AG04450 (cell line): ENCODE results near the gene NPAT. TPM values are rescaled to one million over a fixed set of nuclear protein-coding genes. Genes with fewer than 3 reads are reported as not detected.
"Not testable (repeated sequence)": the region's sequence is repeated elsewhere in the genome, so short reads cannot be mapped to it uniquely, and the experiment has no call there.

Source experiments
- CTCF ChIA-PET: fragments of 300-600, 350-600 bp; formaldehyde crosslinking; extraction: SDS; loops from one replicate; lab custom pipeline; 2022; ENCODE audit warnings: antibody characterized with exemption, inconsistent platforms; lab: Charles Lee
- POLR2A ChIA-PET: fragments of 350-600 bp; formaldehyde crosslinking; extraction: SDS; loops from one replicate; lab custom pipeline; 2021; ENCODE audit warnings: antibody characterized with exemption, inconsistent platforms; lab: Yijun Ruan, JAX
- DNase-seq: peaks from one replicate; pipeline ENCODE4 v3.0.0-alpha.2; 2011; ENCODE audit warnings: low read depth, low spot score
- H3K27ac ChIP-seq: one replicate; pipeline ENCODE4 v1.5.1; 2012; ENCODE audit warnings: low read depth, low read length, control low read depth
- H3K27me3 ChIP-seq: one replicate; pipeline ENCODE4 v1.6.0; 2012; ENCODE audit warnings: low read length; ENCODE audit not compliant: control insufficient read depth, insufficient read depth
- H3K4me3 ChIP-seq: 2 replicates; pipeline ENCODE4 v1.5.1; 2011; ENCODE audit warnings: mild to moderate bottlenecking, low read depth, low read length, control low read depth
- H3K9me3 ChIP-seq: 2 replicates; pipeline ENCODE4 v1.5.1; 2012; ENCODE audit warnings: low read length; ENCODE audit not compliant: control insufficient read depth, insufficient read depth
- CTCF ChIP-seq: IDR thresholded peaks from 2 replicates; pipeline ENCODE4 v1.5.1; 2011; ENCODE audit warnings: low read depth, low read length, control low read depth, inconsistent platforms
- polyA plus RNA-seq: library from polyadenylated mRNA; depleted of rRNA; stranded (reverse); fragments of >200 nt; gene quantifications from 2 replicates; pipeline ENCODE4 v1.2.3, GENCODE V29; 2011

The NPAT gene
- polyA plus RNA-seq, 1 experiment: 9.9 TPM

GRCh38 chr11:108196901-108197300 lies 25.5 kb downstream of the NPAT start:
- no peak overlapping the region for H3K4me3 ChIP-seq
- H3K27me3 ChIP-seq: no peaks in the 10 kb centered on the region
- no peak overlapping the region for H3K27ac ChIP-seq
- H3K9me3 ChIP-seq: no peaks in the 10 kb centered on the region
- POLR2A ChIA-PET: no interaction called here
- DNase-seq: no peak
- TF ChIP-seq CTCF: no peak
- CTCF ChIA-PET: no interaction called here

GRCh38 chr11:108193725-108194124 lies 28.7 kb downstream of the NPAT start:
- Histone ChIP-seq H3K4me3 (no peak overlapping the region), H3K27me3 (no peaks in the 10 kb centered on the region), H3K9me3 (no peaks in the 10 kb centered on the region), H3K27ac (no peak overlapping the region)
- ChIA-PET POLR2A (no interaction called here), CTCF (interaction anchor here (0.6 kb wide), 1 partner anchor 32 kb away, joined by 3 read pairs; no protein-coding TSS in a partner anchor)
- no peak for TF ChIP-seq CTCF
- no peak for DNase-seq

GRCh38 chr11:108177570-108177969 lies 44.9 kb downstream of the NPAT start:
- Histone ChIP-seq H3K4me3 (no peak overlapping the region), H3K27ac (no peak overlapping the region), H3K27me3 (no peaks in the 10 kb centered on the region), H3K9me3 (no peaks in the 10 kb centered on the region)
- DNase-seq: no peak
- POLR2A ChIA-PET: no interaction called here
- CTCF ChIA-PET: no interaction called here
- no peak for TF ChIP-seq CTCF

GRCh38 chr11:108170184-108170583 lies 52.3 kb downstream of the NPAT start:
- H3K27ac ChIP-seq: no peak overlapping the region
- TF ChIP-seq CTCF: no peak
- no peak overlapping the region for H3K4me3 ChIP-seq
- POLR2A ChIA-PET: no interaction called here
- no peaks in the 10 kb centered on the region for H3K27me3 ChIP-seq
- DNase-seq: no peak
- H3K9me3 ChIP-seq: no peaks in the 10 kb centered on the region
- CTCF ChIA-PET: no interaction called here

- DNase-seq: no peak
- ChIA-PET CTCF (no interaction called here), POLR2A (no interaction called here)
- TF ChIP-seq CTCF: no peak
- no peaks in the 10 kb centered on the region for H3K27me3 ChIP-seq
- H3K4me3 ChIP-seq: no peak overlapping the region
- no peaks in the 10 kb centered on the region for H3K9me3 ChIP-seq
- no peak overlapping the region for H3K27ac ChIP-seq
Observed at GRCh38 chr11:108167624-108168023, 54.8 kb downstream of the NPAT start.

- POLR2A ChIA-PET, H3K27ac ChIP-seq, H3K9me3 ChIP-seq, DNase-seq, H3K4me3 ChIP-seq, CTCF ChIA-PET, H3K27me3 ChIP-seq: not testable (repeated sequence)
Observed at GRCh38 chr11:108162878-108163277, 59.6 kb downstream of the NPAT start.
